GM10266 (cell line): Measurements from ENCODE around the gene SLC39A3.

Experiments used
- DNase-seq: peaks from one replicate; pipeline ENCODE4 v3.0.0; 2012; ENCODE audit errors: extremely low spot score
- TF ChIP-seq, protein P1 (sequence below): IDR thresholded peaks from 2 replicates; pipeline ENCODE4 v1.5.1; 2012; ENCODE audit warnings: mild to moderate bottlenecking, low read depth; ENCODE audit not compliant: control insufficient read depth, insufficient read depth; ENCODE audit errors: missing control alignments

Gene SLC39A3

DNA sequence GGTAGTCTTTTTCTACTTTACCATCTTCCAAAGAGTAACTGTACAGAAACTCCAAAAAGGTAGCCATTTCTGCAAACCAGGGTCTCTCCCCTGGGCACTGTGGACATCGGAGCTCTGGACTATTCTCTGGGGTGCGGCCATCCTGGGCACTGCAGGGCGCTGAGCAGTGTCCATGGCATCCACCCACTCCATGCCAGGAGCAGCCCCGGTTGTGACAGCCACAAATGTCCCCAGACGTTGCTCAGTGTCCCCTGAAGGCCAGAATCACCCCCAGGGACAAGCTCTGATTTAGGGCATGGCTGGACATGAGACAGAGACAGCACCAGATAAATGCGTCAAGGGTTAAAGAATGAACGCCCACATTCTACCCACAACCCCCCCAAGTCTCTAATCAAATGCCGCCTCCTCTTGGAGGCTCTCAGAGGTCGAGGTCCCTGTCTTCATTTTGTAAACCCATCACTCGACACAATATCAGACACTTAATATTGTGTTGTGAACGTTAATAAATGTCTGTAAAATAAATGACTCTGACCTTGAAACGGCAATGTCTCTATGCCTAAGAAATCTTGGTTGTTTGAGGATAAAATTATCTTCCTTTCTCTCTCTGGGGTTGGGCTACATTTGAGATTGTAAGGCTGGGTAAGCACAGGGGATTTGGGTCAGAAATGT is 46.2 kb downstream of the SLC39A3 start:
- TF ChIP-seq, protein P1, sequence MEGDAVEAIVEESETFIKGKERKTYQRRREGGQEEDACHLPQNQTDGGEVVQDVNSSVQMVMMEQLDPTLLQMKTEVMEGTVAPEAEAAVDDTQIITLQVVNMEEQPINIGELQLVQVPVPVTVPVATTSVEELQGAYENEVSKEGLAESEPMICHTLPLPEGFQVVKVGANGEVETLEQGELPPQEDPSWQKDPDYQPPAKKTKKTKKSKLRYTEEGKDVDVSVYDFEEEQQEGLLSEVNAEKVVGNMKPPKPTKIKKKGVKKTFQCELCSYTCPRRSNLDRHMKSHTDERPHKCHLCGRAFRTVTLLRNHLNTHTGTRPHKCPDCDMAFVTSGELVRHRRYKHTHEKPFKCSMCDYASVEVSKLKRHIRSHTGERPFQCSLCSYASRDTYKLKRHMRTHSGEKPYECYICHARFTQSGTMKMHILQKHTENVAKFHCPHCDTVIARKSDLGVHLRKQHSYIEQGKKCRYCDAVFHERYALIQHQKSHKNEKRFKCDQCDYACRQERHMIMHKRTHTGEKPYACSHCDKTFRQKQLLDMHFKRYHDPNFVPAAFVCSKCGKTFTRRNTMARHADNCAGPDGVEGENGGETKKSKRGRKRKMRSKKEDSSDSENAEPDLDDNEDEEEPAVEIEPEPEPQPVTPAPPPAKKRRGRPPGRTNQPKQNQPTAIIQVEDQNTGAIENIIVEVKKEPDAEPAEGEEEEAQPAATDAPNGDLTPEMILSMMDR, result no peak
- no peak for DNase-seq

DNA sequence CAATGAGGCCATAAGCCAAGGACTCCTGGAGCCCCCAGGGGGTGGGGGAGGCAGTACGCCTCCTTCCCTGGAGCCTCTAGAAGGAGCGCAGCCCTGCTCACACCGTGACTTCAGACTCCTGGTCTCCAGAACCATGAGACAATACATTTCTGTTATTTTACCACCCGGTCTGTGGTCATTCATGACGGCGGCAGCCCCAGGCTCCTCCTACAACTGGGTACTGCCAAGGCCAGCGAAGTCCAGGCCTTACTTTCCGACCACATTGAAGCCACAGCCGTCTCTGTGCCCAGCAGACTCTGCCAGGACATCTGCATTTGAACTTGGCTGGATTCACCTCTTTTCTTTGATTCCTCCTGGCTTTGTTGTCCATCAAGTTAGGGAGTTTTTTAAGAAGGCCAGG is 47.9 kb downstream of the SLC39A3 start:
- TF ChIP-seq, protein P1, result no peak
- DNase-seq, result no peak

DNA sequence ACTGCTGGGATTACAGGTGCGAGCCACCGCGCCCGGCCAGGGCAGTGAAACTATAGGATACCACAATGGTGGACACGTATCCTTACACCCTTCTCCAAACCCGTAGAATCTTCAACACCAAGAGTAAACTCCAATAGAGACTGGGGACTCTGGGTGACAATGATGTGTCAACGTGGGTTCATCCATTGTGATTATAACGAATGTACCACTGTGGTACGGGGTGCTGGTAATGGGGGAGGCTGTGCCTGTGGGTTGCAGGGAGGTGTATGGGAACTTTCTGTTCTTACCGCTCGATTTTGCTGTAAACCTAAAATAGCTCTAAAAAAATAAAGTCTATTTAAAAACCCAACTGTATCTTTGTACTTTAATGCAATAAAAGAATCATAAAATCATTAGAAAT is 49.0 kb downstream of the SLC39A3 start:
- DNase-seq, result no peak
- TF ChIP-seq, protein P1, result no peak

DNA sequence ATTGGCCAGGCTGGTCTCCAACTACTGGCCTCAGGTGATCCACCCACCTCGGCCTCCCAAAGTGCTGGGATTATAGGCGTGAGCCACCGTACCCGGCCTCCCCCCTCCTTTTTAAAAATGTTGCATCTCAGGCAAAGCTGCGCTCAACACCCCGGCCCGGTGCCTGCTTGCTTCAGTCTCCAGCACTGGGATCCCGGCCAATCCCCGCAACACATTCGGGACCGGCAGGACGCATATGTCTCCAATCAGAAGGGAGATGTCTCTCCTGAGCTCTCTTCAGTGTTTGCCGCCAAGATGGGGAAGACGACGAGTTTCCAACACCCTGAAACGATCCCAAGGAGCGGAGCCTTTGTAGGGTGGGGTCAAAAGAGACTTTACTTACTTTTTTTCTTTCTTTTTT is 53.5 kb downstream of the SLC39A3 start:
- TF ChIP-seq, protein P1, result no peak
- DNase-seq, result no peak

DNA sequence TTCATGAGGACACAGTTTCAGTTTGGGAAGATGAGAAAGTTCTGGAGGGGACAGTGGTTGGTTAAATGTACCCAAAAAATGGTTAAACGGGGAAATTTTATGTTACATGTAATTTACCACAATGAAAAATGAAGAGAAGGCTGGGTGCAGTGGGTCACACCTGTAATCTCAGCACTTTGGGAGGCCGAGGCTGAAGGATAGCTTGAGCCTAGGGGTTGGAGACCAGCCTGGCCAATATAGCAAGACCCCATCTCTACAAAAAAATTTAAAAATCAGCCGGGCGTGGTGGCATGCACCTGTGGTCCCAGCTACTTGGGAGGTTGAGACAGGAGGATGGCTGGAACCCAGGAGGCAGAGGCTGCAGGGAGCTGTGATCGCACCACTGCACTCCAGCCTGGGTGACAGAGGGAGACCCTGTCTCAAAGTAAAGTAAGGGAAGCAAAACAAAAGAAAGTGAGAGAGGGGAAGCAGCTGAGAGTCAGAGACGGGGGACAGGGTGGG is 54.6 kb downstream of the SLC39A3 start:
- DNase-seq, result no peak
- TF ChIP-seq, protein P1, result no peak

DNA sequence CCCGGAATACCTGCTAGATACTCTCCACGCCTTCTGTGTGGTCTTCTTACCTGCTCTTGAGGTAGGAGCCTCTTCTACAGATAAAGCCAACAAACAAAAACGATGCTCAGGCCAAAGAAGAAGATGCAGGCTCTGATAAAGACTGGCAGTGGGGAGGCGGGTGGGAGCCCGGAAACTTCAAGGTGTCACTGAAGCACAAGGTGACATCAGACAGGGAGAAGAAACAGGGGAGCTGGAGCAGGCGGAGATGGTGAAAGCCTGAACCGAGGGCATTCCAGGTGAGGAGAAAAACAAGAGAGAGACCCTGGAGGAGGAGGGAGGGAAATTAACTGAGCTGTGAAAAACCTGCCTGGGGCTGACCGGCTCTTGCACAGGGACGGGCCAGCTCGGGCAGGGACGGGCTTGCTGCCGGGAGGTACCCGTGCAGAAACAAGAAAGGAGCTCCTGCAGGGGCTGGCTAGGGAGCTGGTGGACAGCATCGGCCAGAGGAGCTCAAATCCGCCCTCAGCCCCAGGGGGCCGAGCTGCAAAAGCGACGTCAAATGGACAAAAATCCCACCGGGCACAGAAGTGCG is 56.3 kb downstream of the SLC39A3 start:
- TF ChIP-seq, protein P1, result no peak
- DNase-seq, result no peak
